SKM-1 (cell line): ENCODE data around the gene SAMSN1.

Experiments used
- DNase-seq: peaks from one replicate; lab custom pipeline; 2025; ENCODE audit not compliant: unreplicated experiment; lab: John Stamatoyannopoulos, UW

The SAMSN1 gene

DNA sequence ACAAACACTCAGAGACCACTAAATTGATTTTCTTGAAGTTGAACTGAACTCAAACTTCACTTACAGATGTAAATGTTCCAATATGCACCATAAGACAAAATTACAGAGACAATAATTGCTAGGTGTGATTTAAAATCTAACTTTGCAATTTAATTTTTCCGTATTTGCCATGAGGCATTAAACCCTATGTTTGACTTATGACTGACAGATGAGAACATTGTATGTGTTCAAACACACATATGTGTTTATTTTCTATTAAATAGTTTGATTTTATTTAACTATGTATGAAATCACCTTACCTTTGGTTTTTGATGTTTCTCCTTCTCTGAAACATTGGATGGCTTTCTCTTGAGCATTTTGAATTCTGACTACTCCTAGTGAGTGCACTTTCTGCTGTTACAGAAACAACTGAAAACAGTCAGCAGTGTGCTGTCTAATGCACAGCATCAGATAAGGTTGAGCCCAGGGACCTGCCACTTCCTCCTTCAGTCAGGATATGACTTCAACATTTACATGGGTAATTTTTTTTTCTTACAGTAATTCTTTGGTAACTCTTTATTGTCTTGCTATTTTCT lies at the start of gene SAMSN1:
SAMSN1 (minus strand) TSS at position 410 of the 575 bp plus-strand sequence; CDS start at position 356, 54 bp downstream.
- DNase-seq, result peak; percentile 78

DNA sequence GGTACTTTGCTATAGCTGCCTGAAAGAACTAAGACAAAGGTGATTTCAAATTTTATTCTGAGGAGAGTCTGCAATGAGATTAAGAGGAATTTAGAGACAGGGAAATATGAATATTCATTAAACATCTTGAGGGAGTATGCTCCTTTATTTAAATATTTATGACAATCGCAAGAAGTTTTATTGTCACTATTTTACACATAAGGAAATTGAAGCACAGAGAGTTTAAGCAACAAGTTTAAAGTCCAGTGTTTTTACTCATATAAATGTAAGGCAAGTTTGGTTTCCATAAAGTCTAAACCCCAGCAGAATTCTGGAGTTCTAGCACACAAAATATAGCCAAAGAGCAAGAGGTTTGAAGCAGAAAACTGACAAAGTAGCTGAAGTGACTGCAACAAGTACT lies 49.3 kb upstream of the SAMSN1 start:
- DNase-seq, result no peak

DNA sequence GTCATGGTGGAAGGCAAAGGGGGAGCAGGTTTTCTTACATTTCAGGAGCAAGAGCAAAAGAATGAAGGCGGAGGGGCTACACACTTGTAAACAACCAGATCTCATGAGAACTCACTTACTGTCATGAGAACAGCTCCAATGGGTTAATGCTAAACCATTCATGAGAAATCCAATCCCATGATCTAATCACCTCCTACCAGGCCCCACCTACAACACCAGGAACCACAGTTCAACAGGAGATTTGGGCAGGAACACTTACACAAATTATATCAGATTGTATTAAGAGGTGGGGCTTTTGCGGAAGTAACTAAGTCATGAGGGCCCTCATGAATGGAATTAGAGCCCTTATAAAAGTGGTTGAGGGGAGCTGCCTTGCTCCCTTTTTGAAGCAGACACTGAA lies 48.9 kb upstream of the SAMSN1 start:
- DNase-seq, result no peak

DNA sequence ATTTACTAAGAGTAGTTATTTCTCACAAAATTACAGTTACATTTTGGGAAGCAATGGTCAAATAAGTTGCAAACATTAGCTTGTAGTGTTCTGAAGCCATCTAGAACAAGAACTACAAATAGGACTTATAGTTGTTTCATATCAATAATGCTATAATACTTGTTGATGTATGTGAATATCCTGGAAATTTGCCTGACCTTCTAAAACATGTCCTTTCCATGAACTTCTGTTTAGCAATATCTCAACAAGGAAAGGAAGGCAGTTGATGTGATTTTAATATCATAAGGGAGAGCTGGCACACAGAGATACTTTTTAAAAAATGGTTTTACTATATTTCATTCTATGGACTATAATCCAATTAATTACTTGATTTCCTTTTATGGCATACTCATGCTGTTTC lies 47.1 kb upstream of the SAMSN1 start:
- DNase-seq, result no peak

DNA sequence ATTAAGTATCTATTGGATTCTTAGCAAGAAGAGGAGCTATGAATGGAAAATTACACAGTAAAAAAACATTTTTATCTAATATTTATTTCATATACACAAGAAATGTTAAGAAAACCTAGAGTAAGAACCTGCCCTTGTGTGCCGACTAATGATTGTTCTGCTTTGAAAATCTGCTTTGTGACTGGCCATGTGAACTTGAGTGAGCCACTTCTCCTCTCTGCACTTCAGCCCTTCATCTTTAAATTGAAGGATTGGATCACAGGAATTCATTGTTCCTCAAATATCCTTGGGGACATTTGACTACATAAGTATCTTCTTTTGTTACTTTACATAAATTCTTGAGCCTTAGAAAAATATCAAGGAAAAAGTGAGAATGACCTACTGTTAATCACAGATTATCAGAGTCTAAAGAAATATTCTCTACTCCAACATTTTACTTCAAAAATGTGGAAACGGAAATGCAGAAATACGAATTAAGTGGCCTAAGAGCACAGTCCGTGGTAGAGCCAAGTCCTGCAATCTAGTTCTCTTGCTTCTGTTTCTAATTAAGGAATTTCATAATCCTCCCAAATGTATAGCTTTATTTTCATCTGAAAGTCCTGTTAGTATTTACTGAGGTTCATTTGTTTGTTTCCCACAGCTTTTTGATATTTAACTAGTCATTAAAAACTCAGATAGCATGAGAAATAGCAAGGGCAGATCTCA lies 46.3 kb upstream of the SAMSN1 start:
- DNase-seq, result no peak

DNA sequence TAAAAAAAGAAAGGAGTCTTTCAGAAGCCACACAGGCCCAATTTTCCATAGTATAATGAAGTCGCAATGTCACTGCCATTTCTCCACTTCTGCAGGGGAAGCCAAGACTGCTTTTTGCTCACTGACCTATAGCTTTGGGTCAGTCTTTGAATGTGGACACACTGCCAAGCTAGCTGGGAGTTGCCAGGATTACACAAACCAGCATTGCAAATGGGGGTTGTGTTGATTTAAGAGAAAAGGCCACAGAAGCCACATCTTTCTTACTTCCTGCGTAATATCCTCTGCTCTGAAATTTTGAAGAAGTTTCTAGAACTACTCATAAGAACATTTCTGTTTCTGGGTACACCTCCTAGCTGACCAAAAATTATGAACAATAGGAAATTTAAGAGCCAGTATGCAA lies 45.8 kb upstream of the SAMSN1 start:
- peak; percentile 86 for DNase-seq

DNA sequence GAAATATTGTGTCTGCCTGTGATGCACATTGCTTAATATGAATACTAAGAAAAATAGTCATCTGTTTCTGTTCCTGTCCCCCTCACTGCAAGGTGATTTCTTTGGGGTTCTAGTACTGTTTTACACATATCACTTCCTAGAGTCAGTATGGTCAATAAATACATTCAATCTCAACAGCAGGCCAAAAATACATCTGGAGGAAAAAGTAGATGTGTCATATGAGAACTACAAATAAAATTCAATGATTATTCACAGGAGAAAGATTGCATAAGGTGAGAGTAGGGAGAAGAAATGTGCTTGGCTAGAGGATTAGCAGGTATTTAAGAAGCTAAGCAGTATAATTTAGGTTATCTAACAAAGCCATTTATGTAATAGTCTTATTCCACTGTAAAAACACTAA lies 45.3 kb upstream of the SAMSN1 start:
- DNase-seq, result no peak

DNA sequence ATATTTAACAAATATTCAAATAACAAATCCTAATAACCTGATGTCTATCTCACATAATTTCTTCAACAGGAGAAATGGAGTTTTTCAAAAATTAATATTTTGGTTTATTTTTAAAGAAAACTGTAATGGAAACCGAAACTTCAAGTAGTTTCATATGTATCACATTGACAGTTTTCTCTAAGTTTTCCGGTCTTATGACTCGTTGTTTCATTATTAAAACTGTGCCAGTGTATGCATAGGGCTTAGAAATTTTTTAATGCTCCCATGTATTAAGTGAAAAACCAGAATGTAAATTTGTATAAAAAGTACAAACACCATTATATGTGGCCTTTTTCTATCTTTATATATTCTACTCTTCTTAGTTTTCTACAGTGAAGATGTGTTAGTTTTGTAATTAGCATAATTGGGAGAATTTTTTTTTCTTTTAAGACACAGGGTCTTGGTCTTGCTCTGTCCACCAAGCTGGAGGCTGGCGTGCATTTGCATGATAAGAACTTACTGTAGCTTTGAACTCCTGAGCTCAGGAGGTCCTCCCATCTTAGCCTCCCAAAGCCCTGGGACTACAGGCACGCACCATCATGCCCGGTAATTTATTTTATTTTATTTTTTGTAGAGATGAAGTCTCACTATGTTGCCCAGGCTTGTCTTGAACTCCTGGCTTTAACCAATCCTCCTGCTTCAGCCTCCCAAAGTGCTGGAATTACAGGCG lies 43.9 kb upstream of the SAMSN1 start:
- DNase-seq, result no peak

DNA sequence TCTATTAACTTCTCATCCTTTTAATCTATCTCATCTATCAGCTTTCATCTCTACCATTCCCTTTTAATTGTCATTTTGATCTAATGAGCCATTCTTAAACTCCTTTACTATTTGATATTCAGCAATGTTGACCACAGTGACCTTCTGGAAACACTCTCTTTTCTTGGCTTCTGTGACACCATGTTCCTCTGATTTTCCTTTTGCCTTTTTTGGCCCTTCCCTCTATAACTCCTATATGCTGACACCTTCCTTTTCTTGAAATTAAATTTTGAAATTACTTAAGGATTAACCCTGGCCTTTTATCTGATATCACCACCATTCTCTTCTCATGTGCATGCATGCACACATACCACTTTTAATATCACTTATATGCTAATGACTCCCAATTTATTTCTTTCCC lies 41.2 kb upstream of the SAMSN1 start:
- no peak for DNase-seq

DNA sequence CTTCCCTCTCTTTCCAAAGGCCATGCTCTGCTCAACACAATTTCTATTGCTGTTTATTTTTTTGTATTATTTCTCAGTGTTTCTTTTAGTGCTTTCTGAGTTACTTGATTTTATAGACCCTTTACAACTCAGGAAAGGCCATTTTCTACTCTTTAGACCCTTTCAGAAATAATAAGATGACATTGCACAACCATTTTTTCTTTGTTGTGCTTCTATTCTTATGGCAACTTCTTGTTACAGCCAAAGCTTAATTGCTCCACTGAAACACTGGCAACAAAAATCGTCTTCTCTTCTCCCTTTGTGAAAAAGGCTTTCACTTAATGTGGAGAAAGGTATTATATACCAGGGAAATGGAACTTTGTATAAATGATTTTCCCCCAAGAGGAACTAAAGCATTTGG lies 39.0 kb upstream of the SAMSN1 start:
- DNase-seq, result no peak

DNA sequence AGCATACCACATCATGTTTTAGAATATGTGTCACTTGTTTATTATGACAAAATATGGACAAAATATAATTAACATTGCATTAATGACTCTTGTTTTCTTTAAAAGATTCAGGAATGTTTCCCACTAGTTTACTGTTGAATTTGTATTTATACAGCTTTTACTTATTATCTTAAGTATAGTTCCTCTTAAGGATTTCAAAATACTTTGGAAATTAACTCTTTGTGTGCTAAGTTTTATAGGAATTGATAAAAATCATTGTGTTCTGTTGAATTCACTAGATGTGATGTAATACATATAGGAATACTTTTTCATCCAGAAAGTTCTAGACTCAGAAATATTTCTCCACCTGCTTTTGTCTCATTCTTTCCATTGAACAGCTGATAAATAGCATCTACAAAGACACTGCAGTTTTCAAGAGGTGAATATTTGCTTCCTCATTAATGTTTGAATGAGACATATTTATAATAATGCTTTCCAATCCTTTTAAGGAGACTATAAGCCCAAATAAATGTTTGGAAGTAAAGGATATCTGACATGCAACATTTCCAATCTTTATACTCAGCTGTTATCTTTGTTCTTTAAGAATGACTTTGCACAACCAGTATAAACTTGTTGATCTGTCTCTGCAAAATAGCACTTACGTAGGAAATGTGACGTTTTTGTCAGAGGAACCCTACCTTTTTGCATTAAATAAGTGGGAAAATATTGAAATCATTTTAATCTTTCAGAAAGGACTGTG lies 38.4 kb upstream of the SAMSN1 start:
- no peak for DNase-seq

DNA sequence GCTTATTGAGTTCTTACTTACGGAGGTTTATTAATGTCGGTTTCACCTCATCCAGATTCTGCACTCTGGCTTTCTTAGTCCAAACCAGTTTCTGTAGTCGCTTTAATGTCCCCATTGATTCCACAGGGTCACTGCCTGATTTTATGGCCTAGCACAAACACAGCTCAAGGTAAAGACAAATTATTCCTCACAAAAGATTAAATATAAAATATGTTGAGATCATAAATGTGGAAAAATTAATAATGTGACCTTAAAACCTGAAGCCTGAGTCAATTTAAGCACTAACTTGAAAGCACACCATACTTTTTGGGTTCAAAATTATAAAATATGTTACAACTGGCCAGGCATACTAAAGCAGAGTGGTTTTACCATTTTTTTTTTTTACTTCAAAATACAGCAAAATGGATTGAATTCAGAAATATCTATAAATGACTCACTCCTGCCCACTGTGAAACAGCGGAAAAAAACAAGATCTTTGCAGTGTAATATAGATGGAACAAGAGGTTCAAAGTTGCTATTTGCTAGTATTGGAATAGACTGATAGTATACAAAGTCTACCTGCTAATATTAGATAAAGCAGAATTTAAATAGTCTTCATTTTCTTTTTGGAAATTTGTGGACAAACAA lies 37.6 kb upstream of the SAMSN1 start:
- DNase-seq, result no peak

DNA sequence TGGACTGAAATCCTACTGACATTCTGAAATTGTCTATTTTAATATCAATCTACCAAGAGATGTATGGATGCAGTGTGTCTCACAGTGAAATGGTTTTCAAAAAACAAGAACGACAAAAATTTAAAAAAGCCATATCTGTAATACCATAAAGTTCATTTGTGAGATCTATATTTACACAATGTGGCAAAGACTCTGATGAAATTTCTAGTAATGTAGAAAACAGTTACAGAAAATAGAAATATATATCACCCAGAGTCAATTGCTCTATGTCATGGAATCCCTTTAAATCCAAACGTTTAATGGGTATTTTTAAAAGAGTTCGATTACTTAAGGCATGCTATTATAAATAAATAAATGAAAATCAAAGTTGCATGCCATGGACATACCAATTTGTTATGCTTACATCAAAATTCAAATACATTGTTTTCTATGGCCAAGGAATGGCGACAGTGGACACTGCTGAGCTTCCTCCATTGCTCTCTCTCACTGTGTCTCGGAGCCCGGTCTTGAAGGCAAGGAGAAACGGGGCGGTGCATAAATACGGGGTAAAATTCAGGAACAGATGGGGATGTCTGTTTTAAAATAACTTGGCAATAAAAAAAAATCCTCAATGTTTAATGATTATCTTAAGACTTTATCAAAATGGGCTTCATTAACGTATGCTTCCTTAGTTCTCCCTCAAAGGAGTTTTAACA lies 37.0 kb upstream of the SAMSN1 start:
- no peak for DNase-seq

DNA sequence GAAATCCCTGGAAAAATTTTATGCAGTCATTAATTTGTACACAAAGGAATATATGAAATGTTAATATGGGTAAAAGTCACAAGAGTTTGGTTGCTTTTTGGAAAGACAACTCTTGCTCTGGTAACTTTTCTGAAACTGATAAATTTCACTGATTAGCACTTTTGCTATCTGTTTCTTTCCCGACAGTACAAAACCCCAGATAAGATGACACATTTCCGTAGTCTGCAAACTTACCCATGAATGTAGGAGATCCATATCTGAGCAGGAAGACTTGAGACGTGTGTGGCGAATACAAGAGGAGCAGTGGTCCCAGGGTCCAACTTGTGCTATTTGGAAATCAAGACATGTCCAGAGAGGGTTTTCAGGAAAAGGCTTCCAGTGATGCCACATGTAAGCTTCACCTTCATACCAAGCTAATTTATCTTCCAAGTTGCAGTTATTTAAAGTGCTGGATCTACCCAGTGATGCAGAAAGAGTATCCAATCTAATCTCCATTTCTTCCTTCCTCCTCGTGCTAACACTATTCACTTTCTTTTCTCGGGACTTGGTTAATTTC lies 35.9 kb upstream of the SAMSN1 start:
- DNase-seq, result no peak

DNA sequence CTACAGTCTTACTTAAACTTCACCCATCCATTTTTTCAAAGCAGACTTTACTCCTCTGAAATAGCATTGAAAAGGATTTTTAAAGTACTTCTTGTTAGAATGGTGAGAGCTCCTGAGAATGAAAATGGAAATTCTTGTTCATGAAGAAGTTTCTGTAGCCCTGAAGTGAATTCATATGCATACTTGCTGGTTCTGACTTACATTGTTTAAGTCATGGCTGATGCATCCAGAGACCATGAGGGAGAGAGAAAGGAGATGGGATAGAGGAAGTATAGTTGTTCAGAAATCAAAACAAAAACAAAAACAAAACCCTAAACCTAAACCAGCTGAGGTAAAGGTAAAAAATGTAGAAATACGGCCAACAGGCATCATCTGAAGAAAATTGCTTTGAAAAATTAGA lies 27.1 kb upstream of the SAMSN1 start:
- DNase-seq, result no peak

DNA sequence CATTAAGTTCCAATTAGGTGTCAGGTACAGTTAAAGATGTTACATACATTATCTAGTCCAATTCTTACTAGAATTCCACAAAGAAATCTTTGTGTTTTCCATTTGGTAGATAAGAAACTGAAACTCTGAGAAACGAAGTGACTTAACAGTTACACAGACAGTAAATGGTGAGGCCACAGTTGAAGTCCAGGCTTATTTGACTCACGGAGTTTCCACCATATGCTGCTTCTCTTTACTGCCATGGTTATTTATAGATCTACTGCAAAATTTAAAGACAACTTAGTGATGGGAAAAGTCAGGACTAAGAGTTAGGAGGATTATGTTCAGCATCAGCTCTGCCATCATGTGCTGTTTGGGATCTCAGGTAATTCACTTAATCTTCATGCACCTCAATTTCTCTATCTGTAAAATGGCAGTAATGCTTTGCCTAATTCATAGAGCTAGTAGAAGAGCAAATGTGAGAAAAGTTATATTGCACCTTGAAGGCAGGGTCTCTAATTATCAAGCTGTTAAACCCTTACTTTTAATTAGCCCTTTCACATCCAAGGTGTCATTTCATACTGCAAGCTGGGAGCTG lies 26.2 kb upstream of the SAMSN1 start:
- no peak for DNase-seq

DNA sequence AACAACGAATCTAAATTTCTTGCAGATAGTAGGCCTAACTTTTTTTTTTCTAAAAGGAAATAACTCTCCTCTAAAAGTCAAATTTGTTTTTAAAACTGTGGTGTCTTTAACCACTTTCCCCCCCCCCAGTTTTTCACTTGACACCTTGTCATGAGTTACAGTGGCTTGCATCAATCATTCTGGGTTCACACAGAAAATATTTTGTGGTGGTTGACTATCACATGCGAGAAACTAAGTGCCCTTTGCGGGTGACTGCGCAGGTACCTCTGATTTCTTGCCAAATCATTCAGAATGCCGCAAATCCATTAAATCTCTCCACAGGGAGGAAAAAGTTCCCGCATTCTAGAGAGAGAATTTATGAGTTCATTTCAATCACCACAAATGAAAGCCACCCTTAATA lies 23.8 kb upstream of the SAMSN1 start:
- no peak for DNase-seq

DNA sequence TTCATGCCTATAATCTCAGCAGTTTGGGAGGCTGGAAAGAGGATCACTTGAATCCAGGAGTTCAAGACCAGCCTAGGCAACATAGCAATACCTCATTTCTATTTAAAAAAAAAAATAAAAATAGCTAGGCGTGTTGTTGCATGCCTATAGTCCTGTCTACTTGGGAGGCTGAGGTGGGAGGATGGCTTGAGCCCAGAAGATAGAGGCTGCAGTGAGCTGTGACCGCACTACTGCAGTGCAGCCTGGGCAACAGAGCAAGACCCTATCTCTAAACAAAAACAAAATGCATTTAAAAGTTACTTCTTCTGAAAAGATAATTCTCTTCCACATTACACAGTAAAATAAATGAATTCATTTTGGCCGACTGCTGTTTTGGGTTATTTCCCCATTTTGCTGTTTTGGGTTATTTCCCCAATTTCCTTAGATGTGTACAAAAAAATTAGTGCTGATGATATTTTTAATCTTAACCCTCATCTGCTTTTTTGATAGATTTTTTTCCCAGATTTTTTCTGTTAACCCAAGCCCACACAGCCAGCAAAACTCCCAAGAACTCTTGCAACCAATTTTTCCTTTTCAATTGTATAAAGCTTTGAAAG lies 23.0 kb upstream of the SAMSN1 start:
- DNase-seq, result no peak
